Lung (tissue), 12 donors: ENCODE measurements around the gene WSB2. TPM values are rescaled to one million over a fixed set of nuclear protein-coding genes. Genes with fewer than 3 reads are reported as not detected.

Source experiments
- ATAC-seq: fragments of 200-7000 bp; cut with Tn5 transposase; one replicate; pipeline ENCODE4 v1.9.1; 2020; ENCODE audit warnings: moderate number of reproducible peaks; ENCODE audit not compliant: insufficient read depth, low FRiP score
- DNase-seq, 3 donors: peaks; one replicate each; pipeline ENCODE4 v3.0.0-alpha.2; 2013 to 2017
- H3K27ac ChIP-seq, 2 donors: one replicate each; pipeline ENCODE4 v1.5.1; 2013; ENCODE audit warnings: mild to moderate bottlenecking in 2 of 2, moderate library complexity in 2 of 2, control low read depth in 1 of 2, inconsistent platforms in 1 of 2, low read depth in 1 of 2, low read length in 1 of 2
- H3K27me3 ChIP-seq, 3 donors: one replicate each; pipeline ENCODE4 v1.5.1; 2013; ENCODE audit warnings: low read length in 2 of 3; ENCODE audit not compliant: control insufficient read depth in 3 of 3, insufficient read depth in 3 of 3
- H3K36me3 ChIP-seq, 4 donors: one replicate each; pipeline ENCODE4 v1.5.1; 2013; ENCODE audit warnings: low read length in 4 of 4, mild to moderate bottlenecking in 1 of 4, moderate library complexity in 1 of 4; ENCODE audit not compliant: control insufficient read depth in 4 of 4, insufficient read depth in 4 of 4
- H3K4me1 ChIP-seq, 5 donors: one replicate each; pipeline ENCODE4 v1.5.1; 2013; ENCODE audit warnings: low read length in 5 of 5, mild to moderate bottlenecking in 2 of 5, moderate library complexity in 1 of 5; ENCODE audit not compliant: control insufficient read depth in 5 of 5, insufficient read depth in 5 of 5
- H3K4me3 ChIP-seq: one replicate; pipeline ENCODE4 v1.5.1; 2013; ENCODE audit warnings: mild to moderate bottlenecking, control low read depth, moderate library complexity
- H3K9ac ChIP-seq, 2 donors: one replicate each; pipeline ENCODE4 v1.5.1; 2013; ENCODE audit warnings: low read length in 2 of 2, control low read depth in 1 of 2; ENCODE audit not compliant: insufficient read depth in 1 of 2
- H3K9me3 ChIP-seq, 4 donors: one replicate each; pipeline ENCODE4 v1.5.1; 2013; ENCODE audit warnings: low read length in 3 of 4, mild to moderate bottlenecking in 1 of 4, moderate library complexity in 1 of 4; ENCODE audit not compliant: control insufficient read depth in 4 of 4, insufficient read depth in 3 of 4
- CTCF ChIP-seq: IDR thresholded peaks from 2 replicates; pipeline ENCODE4 v1.5.1; 2012; ENCODE audit warnings: mild to moderate bottlenecking; ENCODE audit errors: control extremely low read depth, extremely low read depth
- WGBS, 2 donors: extraction: QIAGEN DNeasy Blood & Tissue Kit; methylation state at CpG; one replicate each; pipeline ENCODE4 v1.1.7; 2013; 5-methylcytosine and 5-hydroxymethylcytosine counted together
- polyA plus RNA-seq, 2 donors: library from polyadenylated mRNA; stranded (reverse); fragments of 200-250 nt; gene quantifications; one replicate each; pipeline ENCODE4 v1.2.1, GENCODE V29; 2013
- total RNA-seq, 2 donors: library from RNA; depleted of rRNA in 1 of 2; stranded (reverse); fragments of >200 nt in 1 of 2; gene quantifications; one replicate each; pipeline ENCODE4 v1.2.1, GENCODE V29; 2014 to 2021
- donor health status: control.
- donor health status: control.
- donor health status: Bipolar disorder and iron deficiency.
- donor health status: healthy.
- donor health status: DM: yes; HTN: yes; CAD: no.

WSB2 gene
- total and polyA plus RNA-seq, 4 donors: 46.0 to 99.1 (median 53.2) TPM

GRCh38 chr12:118098911-118099671 lies 38.1 kb upstream of the WSB2 start:
- TF ChIP-seq CTCF: no peak
- peaks cover 0 to 4% (median 0%) of the 10 kb centered on the region in 5 donors for H3K4me1 ChIP-seq
- ATAC-seq (no peak), DNase-seq (no peak)
- H3K4me3 ChIP-seq: no peak overlapping the region
- no peaks in the 10 kb centered on the region for H3K9me3 ChIP-seq
- H3K27me3 ChIP-seq: no peaks in the 10 kb centered on the region
- no peak overlapping the region for H3K27ac ChIP-seq
- H3K36me3 ChIP-seq: peaks cover 0 to under 1% (median 0%) of the 10 kb centered on the region in 4 donors
- no peak overlapping the region for H3K9ac ChIP-seq
- WGBS, 2 donors: 89 to 95% methylated on average over 12 of the region's 12 CpGs

GRCh38 chr12:118098401-118098800 lies 37.4 kb upstream of the WSB2 start:
- peaks cover 0 to 4% (median 0%) of the 10 kb centered on the region in 5 donors for H3K4me1 ChIP-seq
- no peaks in the 10 kb centered on the region for H3K27me3 ChIP-seq
- no peak overlapping the region for H3K27ac ChIP-seq
- DNase-seq (no peak), ATAC-seq (no peak)
- no peak overlapping the region for H3K4me3 ChIP-seq
- 86 to 93% methylated on average over 3 of the region's 3 CpGs for WGBS, 2 donors
- H3K36me3 ChIP-seq: peaks cover 0 to 3% (median 0%) of the 10 kb centered on the region in 4 donors
- H3K9me3 ChIP-seq: no peaks in the 10 kb centered on the region
- TF ChIP-seq CTCF: no peak
- H3K9ac ChIP-seq: no peak overlapping the region

GRCh38 chr12:118094039-118094438 lies 33.1 kb upstream of the WSB2 start:
- no peak overlapping the region for H3K4me3 ChIP-seq
- H3K4me1 ChIP-seq: peaks cover 0 to 4% (median 0%) of the 10 kb centered on the region in 5 donors
- ATAC-seq: no peak
- peaks cover 0 to 14% (median 6%) of the 10 kb centered on the region in 4 donors for H3K36me3 ChIP-seq
- TF ChIP-seq CTCF: no peak
- H3K9me3 ChIP-seq: no peaks in the 10 kb centered on the region
- H3K27ac ChIP-seq: no peak overlapping the region
- no peaks in the 10 kb centered on the region for H3K27me3 ChIP-seq
- DNase-seq: no peak
- WGBS, 2 donors: 89 to 93% methylated on average over 3 of the region's 3 CpGs
- H3K9ac ChIP-seq: no peak overlapping the region
